ENCODE results near the gene ADCY2. TPM values are rescaled to one million over a fixed set of nuclear protein-coding genes. Genes with fewer than 3 reads are reported as not detected.

Gene ADCY2
- polyA plus RNA-seq, 1 of the 3 experiments (the other 2 are of a cell fraction), result not detected

DNA sequence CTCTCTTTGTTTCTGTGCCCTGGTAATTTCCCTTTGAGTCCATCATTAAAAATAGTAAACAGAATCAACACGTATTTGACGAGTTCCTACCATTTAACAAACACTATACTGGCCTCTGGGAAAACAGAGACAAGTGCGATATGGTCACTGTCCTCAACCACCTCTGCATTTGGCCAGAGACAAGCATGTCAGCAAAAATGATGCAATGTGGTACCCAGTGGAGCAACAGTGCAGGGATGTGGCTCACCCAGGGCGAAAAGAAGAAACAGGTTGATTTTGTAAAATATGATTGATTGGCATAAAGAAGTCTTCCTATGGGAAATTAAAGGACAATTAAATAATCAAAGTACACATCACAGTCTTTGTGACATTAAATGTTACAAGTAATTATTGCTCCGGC lies 355.9 kb downstream of the ADCY2 start:
- no peaks in the 10 kb centered on the region for H3K36me3 ChIP-seq (replicated peaks in 1 of 2; ENCODE audit: control insufficient read depth in 1 of 2, insufficient read depth in 2 of 2, low read length in 1 of 2)
- no peaks in the 10 kb centered on the region for H3K4me1 ChIP-seq (ENCODE audit: control insufficient read depth in 1 of 2, insufficient read depth in 2 of 2, low read depth in 1 of 2, low read length in 1 of 2)
- POLR2A ChIA-PET, result no interaction called here
- H3K9ac ChIP-seq, result no peak overlapping the region
- no peaks in the 10 kb centered on the region for H3K79me2 ChIP-seq (ENCODE audit: insufficient read depth)
- no peaks in the 10 kb centered on the region for H3F3A ChIP-seq (replicated peaks; ENCODE audit: insufficient read depth)
- H3K9me2 ChIP-seq, result no peaks in the 10 kb centered on the region
- no peak for TF ChIP-seq SIN3A (IDR thresholded peaks at IDR 0.05; ENCODE audit: borderline replicate concordance, low read depth, low read length)
- TF ChIP-seq, protein P1, sequence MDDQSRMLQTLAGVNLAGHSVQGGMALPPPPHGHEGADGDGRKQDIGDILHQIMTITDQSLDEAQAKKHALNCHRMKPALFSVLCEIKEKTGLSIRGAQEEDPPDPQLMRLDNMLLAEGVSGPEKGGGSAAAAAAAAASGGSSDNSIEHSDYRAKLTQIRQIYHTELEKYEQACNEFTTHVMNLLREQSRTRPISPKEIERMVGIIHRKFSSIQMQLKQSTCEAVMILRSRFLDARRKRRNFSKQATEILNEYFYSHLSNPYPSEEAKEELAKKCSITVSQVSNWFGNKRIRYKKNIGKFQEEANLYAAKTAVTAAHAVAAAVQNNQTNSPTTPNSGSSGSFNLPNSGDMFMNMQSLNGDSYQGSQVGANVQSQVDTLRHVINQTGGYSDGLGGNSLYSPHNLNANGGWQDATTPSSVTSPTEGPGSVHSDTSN (IDR thresholded peaks at IDR 0.05), result no peak
- TF ChIP-seq TEAD4 (IDR thresholded peaks at IDR 0.05; ENCODE audit: borderline replicate concordance, insufficient read depth), result no peak
- TF ChIP-seq, protein P2, sequence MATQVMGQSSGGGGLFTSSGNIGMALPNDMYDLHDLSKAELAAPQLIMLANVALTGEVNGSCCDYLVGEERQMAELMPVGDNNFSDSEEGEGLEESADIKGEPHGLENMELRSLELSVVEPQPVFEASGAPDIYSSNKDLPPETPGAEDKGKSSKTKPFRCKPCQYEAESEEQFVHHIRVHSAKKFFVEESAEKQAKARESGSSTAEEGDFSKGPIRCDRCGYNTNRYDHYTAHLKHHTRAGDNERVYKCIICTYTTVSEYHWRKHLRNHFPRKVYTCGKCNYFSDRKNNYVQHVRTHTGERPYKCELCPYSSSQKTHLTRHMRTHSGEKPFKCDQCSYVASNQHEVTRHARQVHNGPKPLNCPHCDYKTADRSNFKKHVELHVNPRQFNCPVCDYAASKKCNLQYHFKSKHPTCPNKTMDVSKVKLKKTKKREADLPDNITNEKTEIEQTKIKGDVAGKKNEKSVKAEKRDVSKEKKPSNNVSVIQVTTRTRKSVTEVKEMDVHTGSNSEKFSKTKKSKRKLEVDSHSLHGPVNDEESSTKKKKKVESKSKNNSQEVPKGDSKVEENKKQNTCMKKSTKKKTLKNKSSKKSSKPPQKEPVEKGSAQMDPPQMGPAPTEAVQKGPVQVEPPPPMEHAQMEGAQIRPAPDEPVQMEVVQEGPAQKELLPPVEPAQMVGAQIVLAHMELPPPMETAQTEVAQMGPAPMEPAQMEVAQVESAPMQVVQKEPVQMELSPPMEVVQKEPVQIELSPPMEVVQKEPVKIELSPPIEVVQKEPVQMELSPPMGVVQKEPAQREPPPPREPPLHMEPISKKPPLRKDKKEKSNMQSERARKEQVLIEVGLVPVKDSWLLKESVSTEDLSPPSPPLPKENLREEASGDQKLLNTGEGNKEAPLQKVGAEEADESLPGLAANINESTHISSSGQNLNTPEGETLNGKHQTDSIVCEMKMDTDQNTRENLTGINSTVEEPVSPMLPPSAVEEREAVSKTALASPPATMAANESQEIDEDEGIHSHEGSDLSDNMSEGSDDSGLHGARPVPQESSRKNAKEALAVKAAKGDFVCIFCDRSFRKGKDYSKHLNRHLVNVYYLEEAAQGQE (IDR thresholded peaks at IDR 0.05; ENCODE audit: low read depth, low read length), result no peak
- TF ChIP-seq ELF1 (IDR thresholded peaks at IDR 0.05), result no peak
- TF ChIP-seq NFIC (IDR thresholded peaks at IDR 0.05; ENCODE audit: borderline replicate concordance), result no peak
- no peak for TF ChIP-seq MXI1 (IDR thresholded peaks at IDR 0.05; ENCODE audit: low read depth, low read length)
- TF ChIP-seq TCF12 (IDR thresholded peaks at IDR 0.05), result no peak
- TF ChIP-seq, protein P3, sequence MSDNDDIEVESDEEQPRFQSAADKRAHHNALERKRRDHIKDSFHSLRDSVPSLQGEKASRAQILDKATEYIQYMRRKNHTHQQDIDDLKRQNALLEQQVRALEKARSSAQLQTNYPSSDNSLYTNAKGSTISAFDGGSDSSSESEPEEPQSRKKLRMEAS (IDR thresholded peaks at IDR 0.05; ENCODE audit: low read depth), result no peak
- no peak for TF ChIP-seq GATA2 (CRISPR knock-in tag; IDR thresholded peaks at IDR 0.05)
- TF ChIP-seq, protein P4, sequence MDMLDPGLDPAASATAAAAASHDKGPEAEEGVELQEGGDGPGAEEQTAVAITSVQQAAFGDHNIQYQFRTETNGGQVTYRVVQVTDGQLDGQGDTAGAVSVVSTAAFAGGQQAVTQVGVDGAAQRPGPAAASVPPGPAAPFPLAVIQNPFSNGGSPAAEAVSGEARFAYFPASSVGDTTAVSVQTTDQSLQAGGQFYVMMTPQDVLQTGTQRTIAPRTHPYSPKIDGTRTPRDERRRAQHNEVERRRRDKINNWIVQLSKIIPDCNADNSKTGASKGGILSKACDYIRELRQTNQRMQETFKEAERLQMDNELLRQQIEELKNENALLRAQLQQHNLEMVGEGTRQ (IDR thresholded peaks at IDR 0.05; ENCODE audit: borderline replicate concordance, low read depth, low read length), result no peak
- TF ChIP-seq, protein P5, sequence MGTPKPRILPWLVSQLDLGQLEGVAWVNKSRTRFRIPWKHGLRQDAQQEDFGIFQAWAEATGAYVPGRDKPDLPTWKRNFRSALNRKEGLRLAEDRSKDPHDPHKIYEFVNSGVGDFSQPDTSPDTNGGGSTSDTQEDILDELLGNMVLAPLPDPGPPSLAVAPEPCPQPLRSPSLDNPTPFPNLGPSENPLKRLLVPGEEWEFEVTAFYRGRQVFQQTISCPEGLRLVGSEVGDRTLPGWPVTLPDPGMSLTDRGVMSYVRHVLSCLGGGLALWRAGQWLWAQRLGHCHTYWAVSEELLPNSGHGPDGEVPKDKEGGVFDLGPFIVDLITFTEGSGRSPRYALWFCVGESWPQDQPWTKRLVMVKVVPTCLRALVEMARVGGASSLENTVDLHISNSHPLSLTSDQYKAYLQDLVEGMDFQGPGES (IDR thresholded peaks at IDR 0.05; ENCODE audit: low read depth, low read length), result no peak
- TF ChIP-seq SMC3 (IDR thresholded peaks at IDR 0.05; ENCODE audit: low read depth, low read length), result no peak
- TF ChIP-seq, protein P6, sequence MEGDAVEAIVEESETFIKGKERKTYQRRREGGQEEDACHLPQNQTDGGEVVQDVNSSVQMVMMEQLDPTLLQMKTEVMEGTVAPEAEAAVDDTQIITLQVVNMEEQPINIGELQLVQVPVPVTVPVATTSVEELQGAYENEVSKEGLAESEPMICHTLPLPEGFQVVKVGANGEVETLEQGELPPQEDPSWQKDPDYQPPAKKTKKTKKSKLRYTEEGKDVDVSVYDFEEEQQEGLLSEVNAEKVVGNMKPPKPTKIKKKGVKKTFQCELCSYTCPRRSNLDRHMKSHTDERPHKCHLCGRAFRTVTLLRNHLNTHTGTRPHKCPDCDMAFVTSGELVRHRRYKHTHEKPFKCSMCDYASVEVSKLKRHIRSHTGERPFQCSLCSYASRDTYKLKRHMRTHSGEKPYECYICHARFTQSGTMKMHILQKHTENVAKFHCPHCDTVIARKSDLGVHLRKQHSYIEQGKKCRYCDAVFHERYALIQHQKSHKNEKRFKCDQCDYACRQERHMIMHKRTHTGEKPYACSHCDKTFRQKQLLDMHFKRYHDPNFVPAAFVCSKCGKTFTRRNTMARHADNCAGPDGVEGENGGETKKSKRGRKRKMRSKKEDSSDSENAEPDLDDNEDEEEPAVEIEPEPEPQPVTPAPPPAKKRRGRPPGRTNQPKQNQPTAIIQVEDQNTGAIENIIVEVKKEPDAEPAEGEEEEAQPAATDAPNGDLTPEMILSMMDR (IDR thresholded peaks at IDR 0.05), result no peak
- TF ChIP-seq NRF1 (IDR thresholded peaks at IDR 0.05; ENCODE audit: low read depth, low read length), result no peak
- no peak for TF ChIP-seq CHD2 (IDR thresholded peaks at IDR 0.05; ENCODE audit: low read length, partially characterized antibody)
- TF ChIP-seq TAF1 (IDR thresholded peaks at IDR 0.05; ENCODE audit: borderline replicate concordance, low read depth, low read length), result no peak
- TF ChIP-seq, protein P7, sequence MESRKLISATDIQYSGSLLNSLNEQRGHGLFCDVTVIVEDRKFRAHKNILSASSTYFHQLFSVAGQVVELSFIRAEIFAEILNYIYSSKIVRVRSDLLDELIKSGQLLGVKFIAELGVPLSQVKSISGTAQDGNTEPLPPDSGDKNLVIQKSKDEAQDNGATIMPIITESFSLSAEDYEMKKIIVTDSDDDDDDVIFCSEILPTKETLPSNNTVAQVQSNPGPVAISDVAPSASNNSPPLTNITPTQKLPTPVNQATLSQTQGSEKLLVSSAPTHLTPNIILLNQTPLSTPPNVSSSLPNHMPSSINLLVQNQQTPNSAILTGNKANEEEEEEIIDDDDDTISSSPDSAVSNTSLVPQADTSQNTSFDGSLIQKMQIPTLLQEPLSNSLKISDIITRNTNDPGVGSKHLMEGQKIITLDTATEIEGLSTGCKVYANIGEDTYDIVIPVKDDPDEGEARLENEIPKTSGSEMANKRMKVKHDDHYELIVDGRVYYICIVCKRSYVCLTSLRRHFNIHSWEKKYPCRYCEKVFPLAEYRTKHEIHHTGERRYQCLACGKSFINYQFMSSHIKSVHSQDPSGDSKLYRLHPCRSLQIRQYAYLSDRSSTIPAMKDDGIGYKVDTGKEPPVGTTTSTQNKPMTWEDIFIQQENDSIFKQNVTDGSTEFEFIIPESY (IDR thresholded peaks at IDR 0.05; ENCODE audit: borderline replicate concordance, low read depth), result no peak
- no peak overlapping the region for H3K27ac ChIP-seq (ENCODE audit: low read depth in 2 of 2, low read length in 1 of 2)
- 8% methylated on average over 5 of the region's 5 CpGs for WGBS (ENCODE audit: low lambda C conversion rate)
- no peak overlapping the region for H3K4me3 ChIP-seq (ENCODE audit: low read depth in 2 of 2, low read length in 1 of 2)
- no peak for DNase-seq
- peaks cover 32% of the 10 kb centered on the region; the same call in 1 of the 2 replicates for H3K27me3 ChIP-seq (ENCODE audit: insufficient read depth)
- no peaks in the 10 kb centered on the region for H4K20me1 ChIP-seq (ENCODE audit: insufficient read depth)
- no peaks in the 10 kb centered on the region for H3K9me3 ChIP-seq
- no peak overlapping the region for H2AFZ ChIP-seq (ENCODE audit: low read depth)
- CTCF ChIA-PET, result interaction anchor here (1.2 kb wide), 1 partner anchor 106 kb away, joined by 3 read pairs; no protein-coding TSS in a partner anchor
- no peak overlapping the region for H3K4me2 ChIP-seq

All from SK-N-SH (cell line).